Measurements from ENCODE around the gene CSF3R.

- TF ChIP-seq CTCF (IDR thresholded peaks at IDR 0.05) (no peak), POLR2A (IDR thresholded peaks at IDR 0.05) (no peak)
Measured at GRCh38 chr1:36417931-36418330, 64.8 kb downstream of the CSF3R start.

All from adrenal gland (tissue), 5 donors.